Fibroblast of skin of right quadriceps (primary cell): ENCODE results near the gene CABP5.

Source experiments
- DNase-seq: peaks from one replicate; pipeline ENCODE4 v3.0.0-alpha.2; 2013

The CABP5 gene

GRCh38 chr19:48029431-48029830 lies 14.4 kb downstream of the CABP5 start:
- DNase-seq, result no peak

DNA sequence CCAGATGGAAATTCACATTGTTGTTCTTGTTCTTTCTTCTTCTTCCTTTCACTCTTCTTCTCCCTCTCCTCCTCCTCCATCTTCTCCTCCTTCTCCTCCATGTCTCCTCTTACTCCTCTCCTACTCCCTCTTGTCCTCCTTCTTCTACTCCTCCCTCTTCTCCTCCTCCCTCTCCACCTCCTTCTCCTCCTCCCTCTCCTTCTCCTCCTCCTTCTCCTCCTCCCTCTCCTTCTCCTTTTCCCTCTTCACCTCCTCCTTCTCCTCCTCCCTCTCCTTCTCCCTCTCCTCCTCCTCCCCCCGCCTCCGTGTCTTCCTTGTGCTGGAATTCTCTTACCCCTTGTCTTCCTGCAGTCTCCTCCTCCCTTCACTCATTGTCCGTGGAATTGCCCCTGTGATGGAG lies 18.4 kb downstream of the CABP5 start:
- no peak for DNase-seq

DNA sequence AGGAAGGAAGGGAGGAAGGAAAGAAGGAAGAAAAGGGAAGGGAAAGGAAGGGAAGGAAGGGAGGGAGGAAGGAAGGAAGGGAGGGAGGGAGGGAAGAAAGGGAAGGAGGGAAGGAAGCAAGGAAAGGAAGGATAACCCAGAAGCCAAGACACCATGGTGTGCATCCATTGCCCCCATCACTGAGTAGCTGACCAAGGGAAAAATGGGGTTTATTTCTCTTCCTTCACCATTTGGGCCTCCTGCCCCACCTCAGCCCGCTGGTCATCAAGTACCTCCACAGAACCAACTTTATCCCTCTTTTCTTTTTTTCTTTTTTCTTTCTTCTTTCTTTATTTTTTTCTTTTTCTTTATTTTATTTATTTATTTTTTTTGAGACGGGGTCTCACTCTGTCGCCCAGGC lies 20.4 kb downstream of the CABP5 start:
- DNase-seq, result no peak

GRCh38 chr19:48023011-48023410 lies 20.9 kb downstream of the CABP5 start:
- DNase-seq, result no peak

DNA sequence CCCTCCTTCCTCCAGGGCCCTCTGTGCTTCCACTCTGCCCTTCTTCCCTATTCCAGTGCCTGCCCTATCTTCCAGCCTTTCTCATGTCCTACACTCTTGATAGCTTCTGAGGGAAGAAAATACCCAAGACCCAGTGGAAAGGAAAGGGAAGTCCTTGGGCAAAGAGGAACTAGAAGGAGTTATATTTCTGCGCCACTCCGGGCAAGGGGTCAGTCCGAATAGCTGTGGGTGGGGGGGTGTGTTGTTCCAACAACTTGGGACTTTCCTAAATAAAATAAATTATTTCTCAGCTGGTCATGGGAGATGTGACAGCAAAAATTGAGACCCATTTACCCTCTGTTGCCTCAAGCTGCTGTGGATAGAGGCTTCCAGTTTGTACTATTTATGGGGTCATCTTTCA lies 23.2 kb downstream of the CABP5 start:
- DNase-seq, result no peak

- DNase-seq, result no peak
Measured at GRCh38 chr19:48010932-48011758, 32.7 kb downstream of the CABP5 start.

GRCh38 chr19:48006762-48007161 lies 37.1 kb downstream of the CABP5 start:
- DNase-seq, result no peak

DNA sequence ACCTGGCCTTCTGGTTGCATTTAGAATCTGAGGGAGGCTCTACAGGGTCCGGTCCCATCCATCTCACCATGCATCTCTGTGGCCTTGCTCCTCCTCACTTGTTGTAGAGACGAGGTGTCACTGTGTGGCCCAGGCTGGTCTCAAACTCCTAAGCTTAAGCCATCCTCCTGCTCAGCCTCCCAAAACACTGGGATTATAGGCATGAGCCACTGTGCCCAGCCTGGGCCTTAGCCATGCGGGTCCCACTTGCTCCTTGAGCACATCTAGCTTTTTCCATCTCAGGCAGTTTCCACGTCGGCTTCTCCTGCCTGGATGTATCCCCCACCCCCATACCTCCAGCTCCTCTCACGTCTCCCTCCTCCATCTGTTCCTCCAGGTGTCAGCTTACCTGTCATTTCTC lies 39.6 kb downstream of the CABP5 start:
- DNase-seq, result no peak

DNA sequence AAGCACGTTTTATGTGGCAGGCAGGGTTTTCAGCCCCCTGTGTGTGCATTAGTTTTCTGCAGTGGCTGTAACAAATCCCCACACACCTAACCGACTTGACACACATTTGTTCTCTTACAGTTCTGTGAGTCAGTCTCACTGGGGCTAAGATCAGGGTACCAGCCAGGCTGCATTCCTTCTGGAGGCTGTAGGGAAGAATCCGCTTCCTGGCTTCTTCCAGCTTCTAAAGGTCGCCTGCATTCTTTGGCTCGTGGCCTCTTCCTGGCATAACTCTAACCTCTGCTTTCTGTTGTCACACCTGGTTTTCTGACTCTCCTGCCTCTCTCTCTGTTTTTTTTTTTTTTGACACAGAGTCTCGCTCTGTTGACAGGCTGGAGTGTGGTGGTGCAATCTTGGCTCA lies 43.0 kb downstream of the CABP5 start:
- no peak for DNase-seq

- DNase-seq, result no peak
Measured at GRCh38 chr19:47998800-47999199, 45.1 kb downstream of the CABP5 start.

DNA sequence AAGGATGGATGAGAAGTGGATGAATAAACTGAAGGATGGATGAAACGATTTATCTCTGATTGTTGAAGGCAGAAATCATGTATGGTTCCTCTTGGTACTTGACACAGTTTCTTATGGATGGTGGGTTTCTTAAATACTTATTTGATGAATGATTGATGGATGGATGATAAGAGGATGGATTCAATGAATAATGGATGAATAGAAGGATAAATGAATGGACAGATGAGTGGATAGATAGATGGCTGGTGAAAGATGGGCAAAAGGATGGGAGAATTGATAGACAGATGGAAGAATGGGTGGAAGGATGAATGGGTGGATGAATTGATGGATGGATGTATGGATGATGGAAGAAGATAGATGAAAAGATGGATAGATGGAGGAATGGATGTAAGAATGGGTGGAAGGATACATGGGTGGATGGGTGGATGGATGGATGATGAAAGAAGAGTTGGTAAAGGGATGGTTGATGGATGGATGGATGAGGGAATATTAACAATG lies 47.6 kb downstream of the CABP5 start:
- DNase-seq, result no peak

DNA sequence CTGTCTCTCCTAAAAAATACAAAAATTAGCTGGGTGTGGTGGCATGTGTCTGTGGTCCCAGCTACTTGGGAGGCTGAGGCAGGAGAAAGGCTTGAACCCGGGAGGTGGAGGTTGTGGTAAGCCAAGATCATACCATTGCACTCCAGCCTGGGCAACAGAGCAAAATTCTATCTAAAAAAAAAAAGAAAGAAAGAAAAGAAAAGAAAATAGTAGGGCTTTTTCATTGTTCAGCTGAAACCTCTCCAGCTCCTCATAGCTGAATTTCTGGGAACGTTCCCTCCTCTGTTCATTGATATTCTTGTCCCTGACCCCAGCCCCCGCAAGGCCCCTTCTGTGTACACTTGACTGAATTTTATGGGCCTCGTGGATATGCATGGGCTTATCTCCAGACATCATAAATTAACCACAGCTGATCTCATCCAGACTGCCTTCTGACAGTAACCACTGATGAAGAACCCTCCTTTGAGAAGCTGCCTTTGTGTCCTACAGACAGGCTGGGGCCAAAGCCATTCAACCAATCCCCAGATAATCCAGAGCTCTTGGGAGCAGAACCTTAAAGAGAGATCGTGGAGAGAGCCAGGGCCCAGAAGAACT lies 49.6 kb downstream of the CABP5 start, which contains the start of gene ELSPBP1:
ELSPBP1 (plus strand) TSS at position 424 of the 594 bp plus-strand sequence. CDS start 14,036 bp downstream, outside the sequence.
- DNase-seq, result no peak

DNA sequence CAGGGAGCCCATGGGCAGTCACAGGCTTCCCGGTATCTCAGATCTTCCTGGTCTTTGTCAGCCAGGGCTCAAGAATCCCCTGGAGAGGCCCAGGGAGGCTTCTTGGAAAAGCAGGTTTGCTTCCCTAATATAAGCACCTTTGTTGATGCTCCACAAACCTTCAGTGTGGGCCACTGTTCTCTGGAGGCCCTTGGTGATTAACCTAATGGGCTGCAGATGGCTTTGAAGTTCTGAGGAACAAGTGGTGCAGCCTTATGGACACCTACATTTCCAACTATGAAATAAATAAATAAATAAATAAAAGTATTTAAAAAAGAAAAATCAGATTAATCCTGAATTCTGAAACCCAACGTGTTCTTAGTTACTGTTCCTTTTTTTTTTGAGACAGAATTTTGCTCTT lies 51.8 kb downstream of the CABP5 start, which contains the start of gene BSPH1:
BSPH1 (minus strand) TSS at position 101 of the 400 bp plus-strand sequence; CDS start at position 12, 89 bp downstream.
- DNase-seq, result no peak

- DNase-seq, result no peak
Measured at GRCh38 chr19:47991191-47991808, 52.6 kb downstream of the CABP5 start.
